ENCODE measurements around the gene MYO7A. TPM values are rescaled to one million over a fixed set of nuclear protein-coding genes. Genes with fewer than 3 reads are reported as not detected.

The MYO7A gene
- total RNA-seq, 3 donors from 2014 or later (not counting 1 experiment from before 2014, with no cell fraction given), result 0.20 to 1.1 (median 0.68) TPM

DNA sequence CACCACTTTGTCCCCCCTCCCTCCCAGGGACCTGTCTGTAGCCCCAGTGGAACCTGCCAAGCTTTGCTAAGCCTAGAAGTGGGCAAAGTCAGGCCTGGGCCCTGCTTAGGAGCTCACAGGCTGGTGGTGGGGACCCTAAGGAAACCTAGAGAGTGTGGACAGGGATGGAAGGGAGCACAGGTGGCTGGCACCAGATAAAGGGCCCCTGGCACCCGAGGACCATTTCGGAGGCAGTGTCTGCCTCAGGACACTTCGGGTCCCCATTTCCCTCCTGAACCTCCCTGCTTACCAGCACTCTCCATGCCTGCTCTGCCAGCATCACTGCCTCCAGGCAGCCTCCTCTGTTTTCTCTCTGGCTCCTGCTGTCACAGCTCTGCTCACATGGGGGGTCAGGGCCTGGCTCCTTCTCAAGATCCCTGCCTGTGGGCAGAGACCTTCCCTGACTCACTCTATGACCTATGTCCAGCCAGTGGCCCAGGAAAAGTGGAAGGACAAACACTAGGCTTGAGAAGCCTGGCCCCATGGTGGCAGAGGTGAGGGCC lies 39.0 kb upstream of the MYO7A start:
- ATAC-seq, result no peak
- H3K4me1 ChIP-seq (ENCODE audit: control insufficient read depth, insufficient read depth, low read length), result no peaks in the 10 kb centered on the region
- Mint-ChIP-seq H3K9me3 (no peaks in the 10 kb centered on the region), H3K36me3 (no peaks in the 10 kb centered on the region), H3K27me3 (ENCODE audit: low read depth in 2 of 2) (no peaks in the 10 kb centered on the region), H3K27ac (no peak overlapping the region), H3K4me3 (no peak overlapping the region), H3K4me1 (peaks cover 5 to 9% of the 10 kb centered on the region in 2 donors)
- no peaks in the 10 kb centered on the region for H3K36me3 ChIP-seq (ENCODE audit: control insufficient read depth, insufficient read depth, low read length)
- TF ChIP-seq, protein P1, sequence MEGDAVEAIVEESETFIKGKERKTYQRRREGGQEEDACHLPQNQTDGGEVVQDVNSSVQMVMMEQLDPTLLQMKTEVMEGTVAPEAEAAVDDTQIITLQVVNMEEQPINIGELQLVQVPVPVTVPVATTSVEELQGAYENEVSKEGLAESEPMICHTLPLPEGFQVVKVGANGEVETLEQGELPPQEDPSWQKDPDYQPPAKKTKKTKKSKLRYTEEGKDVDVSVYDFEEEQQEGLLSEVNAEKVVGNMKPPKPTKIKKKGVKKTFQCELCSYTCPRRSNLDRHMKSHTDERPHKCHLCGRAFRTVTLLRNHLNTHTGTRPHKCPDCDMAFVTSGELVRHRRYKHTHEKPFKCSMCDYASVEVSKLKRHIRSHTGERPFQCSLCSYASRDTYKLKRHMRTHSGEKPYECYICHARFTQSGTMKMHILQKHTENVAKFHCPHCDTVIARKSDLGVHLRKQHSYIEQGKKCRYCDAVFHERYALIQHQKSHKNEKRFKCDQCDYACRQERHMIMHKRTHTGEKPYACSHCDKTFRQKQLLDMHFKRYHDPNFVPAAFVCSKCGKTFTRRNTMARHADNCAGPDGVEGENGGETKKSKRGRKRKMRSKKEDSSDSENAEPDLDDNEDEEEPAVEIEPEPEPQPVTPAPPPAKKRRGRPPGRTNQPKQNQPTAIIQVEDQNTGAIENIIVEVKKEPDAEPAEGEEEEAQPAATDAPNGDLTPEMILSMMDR (IDR thresholded peaks at IDR 0.05), result no peak
- no peaks in the 10 kb centered on the region for H3K27me3 ChIP-seq (ENCODE audit: control insufficient read depth, insufficient read depth, low read length)
- H3K9me3 ChIP-seq (ENCODE audit: control insufficient read depth, insufficient read depth, low read length), result no peaks in the 10 kb centered on the region
- intact Hi-C loops (cut with micrococcal nuclease), result no loop called here
- no peak overlapping the region for H3K4me3 ChIP-seq (ENCODE audit: low read length)
- H3K27ac ChIP-seq (ENCODE audit: low read length), result no peak overlapping the region
- 91% methylated on average over 3 of the region's 3 CpGs for WGBS (ENCODE audit: insufficient coverage)
- no peak for DNase-seq

GRCh38 chr11:77090046-77090372 lies 38.0 kb upstream of the MYO7A start:
- no peak overlapping the region for H3K4me3 ChIP-seq (ENCODE audit: low read length)
- intact Hi-C loops (cut with micrococcal nuclease), result loop anchor here (5.0 kb wide), 1 partner anchor 173 kb away; no protein-coding TSS in a partner anchor
- WGBS (ENCODE audit: insufficient coverage), result 89% methylated on average over 4 of the region's 4 CpGs
- H3K36me3 ChIP-seq (ENCODE audit: control insufficient read depth, insufficient read depth, low read length), result no peaks in the 10 kb centered on the region
- no peaks in the 10 kb centered on the region for H3K4me1 ChIP-seq (ENCODE audit: control insufficient read depth, insufficient read depth, low read length)
- H3K27ac ChIP-seq (ENCODE audit: low read length), result no peak overlapping the region
- Mint-ChIP-seq H3K27ac (no peak overlapping the region), H3K4me1 (peaks cover 5% of the 10 kb centered on the region in 2 donors), H3K36me3 (no peaks in the 10 kb centered on the region), H3K9me3 (no peaks in the 10 kb centered on the region), H3K4me3 (no peak overlapping the region), H3K27me3 (ENCODE audit: low read depth in 2 of 2) (no peaks in the 10 kb centered on the region)
- DNase-seq (no peak), ATAC-seq (no peak)
- H3K27me3 ChIP-seq (ENCODE audit: control insufficient read depth, insufficient read depth, low read length), result no peaks in the 10 kb centered on the region
- TF ChIP-seq, protein P1 (IDR thresholded peaks at IDR 0.05), result no peak
- no peaks in the 10 kb centered on the region for H3K9me3 ChIP-seq (ENCODE audit: control insufficient read depth, insufficient read depth, low read length)

- H3K27ac ChIP-seq (ENCODE audit: low read length), result no peak overlapping the region
- no peaks in the 10 kb centered on the region for H3K27me3 ChIP-seq (ENCODE audit: control insufficient read depth, insufficient read depth, low read length)
- 59% methylated on average over 13 of the region's 13 CpGs for WGBS (ENCODE audit: insufficient coverage)
- no peaks in the 10 kb centered on the region for H3K36me3 ChIP-seq (ENCODE audit: control insufficient read depth, insufficient read depth, low read length)
- DNase-seq (no peak), ATAC-seq (no peak)
- Mint-ChIP-seq H3K27me3 (ENCODE audit: low read depth in 2 of 2) (no peaks in the 10 kb centered on the region), H3K4me3 (no peak overlapping the region), H3K36me3 (no peaks in the 10 kb centered on the region), H3K9me3 (no peaks in the 10 kb centered on the region), H3K27ac (no peak overlapping the region), H3K4me1 (peaks cover 5% of the 10 kb centered on the region in 2 donors)
- no peaks in the 10 kb centered on the region for H3K4me1 ChIP-seq (ENCODE audit: control insufficient read depth, insufficient read depth, low read length)
- TF ChIP-seq, protein P1 (IDR thresholded peaks at IDR 0.05), result no peak
- H3K9me3 ChIP-seq (ENCODE audit: control insufficient read depth, insufficient read depth, low read length), result no peaks in the 10 kb centered on the region
- H3K4me3 ChIP-seq (ENCODE audit: low read length), result no peak overlapping the region
- intact Hi-C loops (cut with micrococcal nuclease), result loop anchor here (1.0 to 5.0 kb wide), 3 partner anchors 24 to 173 kb away; partner anchors contain the start of gene CAPN5
These were observed 37.5 kb upstream of the MYO7A start for GRCh38 chr11:77090373-77091111.
